ENCODE measurements around the gene JUND. TPM values are rescaled to one million over a fixed set of nuclear protein-coding genes. Genes with fewer than 3 reads are reported as not detected.

JUND gene
- total RNA-seq, 1 experiment from 2014 or later, result 151 TPM

GRCh38 chr19:18291019-18291524 is 9.7 kb upstream of the JUND start:
- Histone ChIP-seq H4K20me1 (ENCODE audit: low read length) (no peaks in the 10 kb centered on the region), H3K4me1 (ENCODE audit: insufficient read depth, low read length) (peaks cover 17% of the 10 kb centered on the region), H3K27me3 (ENCODE audit: low read length) (no peaks in the 10 kb centered on the region), H3K9me3 (ENCODE audit: low read length) (no peaks in the 10 kb centered on the region), H3K9me2 (replicated peaks; ENCODE audit: low read length) (no peaks in the 10 kb centered on the region), H3K27ac (ENCODE audit: low read length) (no peak overlapping the region), H3F3A (ENCODE audit: low read length, unreplicated experiment) (no peaks in the 10 kb centered on the region), H3K9ac (ENCODE audit: low read length) (no peak overlapping the region), H3K79me2 (ENCODE audit: low read length) (no peaks in the 10 kb centered on the region), H2AFZ (ENCODE audit: low read length) (no peak overlapping the region), H3K36me3 (ENCODE audit: low read depth, low read length) (no peaks in the 10 kb centered on the region), H3K4me2 (ENCODE audit: low read length) (no peak overlapping the region), H3K4me3 (ENCODE audit: low read length) (no peak overlapping the region)
- DNase-seq (no peak), ATAC-seq (no peak)
- no TSS peak for BruUV-seq (replicated peaks)
- intact Hi-C loops (cut with micrococcal nuclease), result no loop called here
- ChIA-PET POLR2A (ENCODE audit: unreplicated experiment) (no interaction called here), CTCF (no interaction called here)
- no peak for TF ChIP-seq EZH2 (IDR thresholded peaks at IDR 0.05; ENCODE audit: low read length, unreplicated experiment)

- Histone ChIP-seq H3K9ac (ENCODE audit: low read length) (no peak overlapping the region), H3K27ac (ENCODE audit: low read length) (no peak overlapping the region), H2AFZ (ENCODE audit: low read length) (no peak overlapping the region), H3K4me2 (ENCODE audit: low read length) (no peak overlapping the region), H3K27me3 (ENCODE audit: low read length) (no peaks in the 10 kb centered on the region), H4K20me1 (ENCODE audit: low read length) (no peaks in the 10 kb centered on the region), H3K4me3 (ENCODE audit: low read length) (no peak overlapping the region), H3F3A (ENCODE audit: low read length, unreplicated experiment) (no peaks in the 10 kb centered on the region), H3K79me2 (ENCODE audit: low read length) (no peaks in the 10 kb centered on the region), H3K36me3 (ENCODE audit: low read depth, low read length) (no peaks in the 10 kb centered on the region), H3K9me3 (ENCODE audit: low read length) (no peaks in the 10 kb centered on the region), H3K4me1 (ENCODE audit: insufficient read depth, low read length) (peaks cover 17% of the 10 kb centered on the region), H3K9me2 (replicated peaks; ENCODE audit: low read length) (no peaks in the 10 kb centered on the region)
- CTCF ChIA-PET, result no interaction called here
- DNase-seq (no peak), ATAC-seq (no peak)
- BruUV-seq (replicated peaks), result no TSS peak
- POLR2A ChIA-PET (ENCODE audit: unreplicated experiment), result no interaction called here
- TF ChIP-seq EZH2phosphoT487 (IDR thresholded peaks at IDR 0.05; ENCODE audit: borderline replicate concordance, low read length), result no peak
- TF ChIP-seq, protein P1, sequence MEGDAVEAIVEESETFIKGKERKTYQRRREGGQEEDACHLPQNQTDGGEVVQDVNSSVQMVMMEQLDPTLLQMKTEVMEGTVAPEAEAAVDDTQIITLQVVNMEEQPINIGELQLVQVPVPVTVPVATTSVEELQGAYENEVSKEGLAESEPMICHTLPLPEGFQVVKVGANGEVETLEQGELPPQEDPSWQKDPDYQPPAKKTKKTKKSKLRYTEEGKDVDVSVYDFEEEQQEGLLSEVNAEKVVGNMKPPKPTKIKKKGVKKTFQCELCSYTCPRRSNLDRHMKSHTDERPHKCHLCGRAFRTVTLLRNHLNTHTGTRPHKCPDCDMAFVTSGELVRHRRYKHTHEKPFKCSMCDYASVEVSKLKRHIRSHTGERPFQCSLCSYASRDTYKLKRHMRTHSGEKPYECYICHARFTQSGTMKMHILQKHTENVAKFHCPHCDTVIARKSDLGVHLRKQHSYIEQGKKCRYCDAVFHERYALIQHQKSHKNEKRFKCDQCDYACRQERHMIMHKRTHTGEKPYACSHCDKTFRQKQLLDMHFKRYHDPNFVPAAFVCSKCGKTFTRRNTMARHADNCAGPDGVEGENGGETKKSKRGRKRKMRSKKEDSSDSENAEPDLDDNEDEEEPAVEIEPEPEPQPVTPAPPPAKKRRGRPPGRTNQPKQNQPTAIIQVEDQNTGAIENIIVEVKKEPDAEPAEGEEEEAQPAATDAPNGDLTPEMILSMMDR (conservative IDR thresholded peaks at IDR 0.05; ENCODE audit: low read depth, low read length), result no peak
- TF ChIP-seq EZH2 (IDR thresholded peaks at IDR 0.05; ENCODE audit: low read length, unreplicated experiment), result no peak
- intact Hi-C loops (cut with micrococcal nuclease), result no loop called here
Measured at GRCh38 chr19:18290302-18291018, 9.0 kb upstream of the JUND start.

DNA sequence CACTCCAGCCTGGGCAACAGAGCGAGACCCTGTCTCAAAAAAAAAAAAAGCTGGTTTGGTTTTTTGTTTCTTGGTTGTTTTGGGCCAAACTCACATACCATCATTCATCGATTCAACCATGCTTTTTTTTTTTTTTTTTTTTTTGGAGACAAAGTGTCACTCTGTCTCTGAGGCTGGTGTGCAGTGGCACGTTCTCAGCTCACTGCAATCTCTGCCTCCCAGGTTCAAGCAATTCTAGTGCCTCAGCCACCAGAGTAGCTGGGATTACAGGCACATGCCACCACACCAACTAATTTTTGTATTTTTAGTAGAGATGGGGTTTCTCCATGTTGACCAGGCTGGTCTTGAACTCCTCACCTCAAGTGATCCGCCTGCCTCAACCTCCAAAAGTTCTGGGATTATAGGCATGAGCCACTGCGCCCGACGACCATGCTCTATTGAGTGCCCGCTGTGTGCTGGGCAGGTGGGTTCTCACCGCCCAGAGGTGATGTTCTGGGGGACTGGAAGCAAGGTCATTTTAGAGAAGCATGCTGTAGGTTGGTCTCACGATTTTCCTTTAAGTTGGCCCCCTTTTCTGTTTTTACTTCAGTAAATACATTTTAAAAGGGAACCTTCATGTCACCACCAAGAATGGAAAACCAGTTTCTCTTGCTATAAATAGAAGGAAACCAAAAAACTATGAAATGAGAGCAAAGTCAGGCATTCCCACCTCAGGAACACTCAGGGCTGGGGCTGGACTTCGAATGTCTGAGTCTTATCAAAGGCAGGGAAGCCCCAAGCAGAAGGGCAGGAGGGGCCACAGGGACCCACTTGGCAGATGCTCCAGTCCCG is 8.3 kb upstream of the JUND start:
- intact Hi-C loops (cut with micrococcal nuclease), result no loop called here
- Histone ChIP-seq H3K79me2 (ENCODE audit: low read length) (no peaks in the 10 kb centered on the region), H2AFZ (ENCODE audit: low read length) (no peak overlapping the region), H3K27me3 (ENCODE audit: low read length) (no peaks in the 10 kb centered on the region), H3K9ac (ENCODE audit: low read length) (no peak overlapping the region), H3K4me2 (ENCODE audit: low read length) (no peak overlapping the region), H3K4me3 (ENCODE audit: low read length) (no peak overlapping the region), H3K36me3 (ENCODE audit: low read depth, low read length) (no peaks in the 10 kb centered on the region), H3K27ac (ENCODE audit: low read length) (no peak overlapping the region), H4K20me1 (ENCODE audit: low read length) (no peaks in the 10 kb centered on the region), H3F3A (ENCODE audit: low read length, unreplicated experiment) (no peaks in the 10 kb centered on the region), H3K9me2 (replicated peaks; ENCODE audit: low read length) (no peaks in the 10 kb centered on the region), H3K4me1 (ENCODE audit: insufficient read depth, low read length) (peaks cover 17% of the 10 kb centered on the region), H3K9me3 (ENCODE audit: low read length) (no peaks in the 10 kb centered on the region)
- CTCF ChIA-PET, result no interaction called here
- DNase-seq (no peak), ATAC-seq (no peak)
- no TSS peak for BruUV-seq (replicated peaks)
- POLR2A ChIA-PET (ENCODE audit: unreplicated experiment), result interaction anchor here (0.7 kb wide), 1 partner anchor 216 kb away, joined by 4 read pairs; no protein-coding TSS in a partner anchor
- no peak for TF ChIP-seq EZH2phosphoT487 (IDR thresholded peaks at IDR 0.05; ENCODE audit: borderline replicate concordance, low read length)
- no peak for TF ChIP-seq EZH2 (IDR thresholded peaks at IDR 0.05; ENCODE audit: low read length, unreplicated experiment)
- TF ChIP-seq, protein P1 (conservative IDR thresholded peaks at IDR 0.05; ENCODE audit: low read depth, low read length), result no peak

Measured in PC-3 (cell line).